ENCODE results near the gene SLC22A23. TPM values are rescaled to one million over a fixed set of nuclear protein-coding genes. Genes with fewer than 3 reads are reported as not detected.
A peak's percentile ranks its signal among the peaks of the same experiment; 100 is the strongest.

Gene SLC22A23, protein sequence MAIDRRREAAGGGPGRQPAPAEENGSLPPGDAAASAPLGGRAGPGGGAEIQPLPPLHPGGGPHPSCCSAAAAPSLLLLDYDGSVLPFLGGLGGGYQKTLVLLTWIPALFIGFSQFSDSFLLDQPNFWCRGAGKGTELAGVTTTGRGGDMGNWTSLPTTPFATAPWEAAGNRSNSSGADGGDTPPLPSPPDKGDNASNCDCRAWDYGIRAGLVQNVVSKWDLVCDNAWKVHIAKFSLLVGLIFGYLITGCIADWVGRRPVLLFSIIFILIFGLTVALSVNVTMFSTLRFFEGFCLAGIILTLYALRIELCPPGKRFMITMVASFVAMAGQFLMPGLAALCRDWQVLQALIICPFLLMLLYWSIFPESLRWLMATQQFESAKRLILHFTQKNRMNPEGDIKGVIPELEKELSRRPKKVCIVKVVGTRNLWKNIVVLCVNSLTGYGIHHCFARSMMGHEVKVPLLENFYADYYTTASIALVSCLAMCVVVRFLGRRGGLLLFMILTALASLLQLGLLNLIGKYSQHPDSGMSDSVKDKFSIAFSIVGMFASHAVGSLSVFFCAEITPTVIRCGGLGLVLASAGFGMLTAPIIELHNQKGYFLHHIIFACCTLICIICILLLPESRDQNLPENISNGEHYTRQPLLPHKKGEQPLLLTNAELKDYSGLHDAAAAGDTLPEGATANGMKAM
- 6.1 and 6.8 TPM in 2 replicates for total RNA-seq (2021)
- long read RNA-seq, full-length matches to known transcripts = 1 of 6 reads
- long read RNA-seq, partial matches to known transcripts = 0 of 6 reads
- long read RNA-seq, other reads (novel, unspliced or antisense) = 5 of 6 reads

DNA sequence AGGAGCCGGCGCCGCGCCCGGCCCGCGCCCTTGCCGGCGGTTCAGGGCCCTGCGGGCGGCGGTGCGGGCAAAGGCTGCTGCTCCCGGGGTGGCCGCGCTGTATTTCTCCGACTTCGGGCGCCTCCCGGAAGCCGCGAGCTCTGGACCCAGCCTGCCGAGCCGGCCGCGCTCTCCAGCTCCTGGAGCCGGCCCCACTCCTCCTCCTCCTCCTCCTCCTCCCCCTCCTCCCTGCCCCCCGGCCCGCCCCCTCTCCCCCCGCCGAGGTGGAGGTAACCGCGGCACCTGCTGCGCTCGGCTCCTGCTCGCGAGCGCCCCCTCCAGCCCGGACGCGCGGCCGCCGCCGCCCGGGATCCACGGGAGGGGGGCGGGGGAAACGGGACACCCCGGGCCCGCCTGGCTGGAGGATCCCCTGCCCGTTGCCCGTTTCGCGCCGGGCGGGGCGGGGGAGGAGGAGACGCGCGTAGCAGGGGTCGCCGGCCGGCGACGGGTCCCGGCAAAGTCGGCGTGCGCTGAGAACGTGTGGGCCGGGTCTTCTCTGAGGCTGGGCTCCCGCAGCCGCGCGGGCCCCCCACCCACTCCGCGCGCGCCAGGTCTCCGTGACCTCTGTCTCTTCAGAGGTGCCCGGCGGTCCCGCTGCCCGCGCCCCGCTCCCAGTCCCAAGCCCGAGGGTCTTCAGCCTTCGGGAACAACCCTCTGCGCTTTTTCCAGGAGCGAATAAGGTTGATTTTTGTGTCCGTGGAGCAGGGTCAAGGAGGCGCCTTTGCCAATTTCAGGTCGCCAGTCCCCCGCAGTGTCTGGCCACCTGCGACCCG is at the start of gene SLC22A23:
Gene SLC22A23, minus strand, starts transcription at position 153 of the 812 bp plus-strand sequence. CDS start 491 bp downstream, outside the sequence.
- Mint-ChIP-seq H3K27ac (peak within 1 kb of the TSS in 1 of 3 experiments; percentile 9; a peak in 1 of 7 replicates), H3K4me3 (peak within 1 kb of the TSS; percentile 65 to 83), H3K27me3 (ENCODE audit: low read depth) (peaks cover 17% of the 10 kb centered on the region), H3K36me3 (ENCODE audit: insufficient read depth in 1 of 3, low read depth in 3 of 3) (peaks cover 0 to 2% (median 0%) of the 10 kb centered on the region in 3 experiments; a peak in 1 of 7 replicates), H3K9me3 (peaks cover 0 to 2% of the 10 kb centered on the region in 2 experiments; a peak in 2 of 5 replicates), H3K4me1 (peaks cover 20 to 21% of the 10 kb centered on the region in 2 experiments)
- no peak within 1 kb of the TSS for H2AK5ac ChIP-seq (ENCODE audit: insufficient read length, low read length)
- H4K91ac ChIP-seq (ENCODE audit: insufficient read length, low read depth, low read length) = no peak within 1 kb of the TSS
- H3K27ac ChIP-seq (ENCODE audit: insufficient read length, low read depth, low read length) = no peak within 1 kb of the TSS
- peaks cover 10% of the 10 kb centered on the region for H3K4me1 ChIP-seq (ENCODE audit: insufficient read depth, low read length)
- peaks cover 32% of the 10 kb centered on the region; the same call in 1 of the 2 replicates for H3K79me2 ChIP-seq (ENCODE audit: insufficient read depth, low read length)
- H4K5ac ChIP-seq (ENCODE audit: insufficient read length, low read depth, low read length) = no peak within 1 kb of the TSS
- H3K9ac ChIP-seq (ENCODE audit: extremely low read depth, insufficient read length, low read length) = no peak within 1 kb of the TSS
- H2AFZ ChIP-seq (ENCODE audit: low read length) = no peak within 1 kb of the TSS
- H2BK20ac ChIP-seq (ENCODE audit: low read depth, low read length, poor library complexity, severe bottlenecking) = no peak within 1 kb of the TSS
- H2BK120ac ChIP-seq (ENCODE audit: low read depth, low read length, poor library complexity, severe bottlenecking) = no peak within 1 kb of the TSS
- H3T11ph ChIP-seq (ENCODE audit: low read length) = no peak within 1 kb of the TSS
- H3K23me2 ChIP-seq (ENCODE audit: insufficient read length, low read depth, low read length, poor library complexity, severe bottlenecking) = peaks cover 22% of the 10 kb centered on the region
- H3K23ac ChIP-seq (ENCODE audit: insufficient read length, low read depth, low read length) = no peak within 1 kb of the TSS
- peak within 1 kb of the TSS; percentile 31; the same call in 1 of the 2 replicates for H3K14ac ChIP-seq (ENCODE audit: insufficient read depth, low read length)
- H3K4ac ChIP-seq (ENCODE audit: low read depth, low read length) = no peak within 1 kb of the TSS
- H2BK12ac ChIP-seq (ENCODE audit: insufficient read length, low read depth, low read length) = no peak within 1 kb of the TSS
- H4K8ac ChIP-seq (replicated peaks; ENCODE audit: insufficient read length, low read depth, low read length) = no peak within 1 kb of the TSS
- no peaks in the 10 kb centered on the region; the same call in 1 of the 2 replicates for H3K27me3 ChIP-seq (ENCODE audit: insufficient read depth, low read length)
- H3K4me2 ChIP-seq (ENCODE audit: insufficient read depth, insufficient read length, low read length) = peak within 1 kb of the TSS; percentile 100
- WGBS (ENCODE audit: extremely low coverage, insufficient read length, low lambda C conversion rate) = no CpG with 5 or more reads among the region's 97 CpGs
- no peak within 1 kb of the TSS for H2BK15ac ChIP-seq (ENCODE audit: low read depth, low read length)
- H2BK5ac ChIP-seq (ENCODE audit: insufficient read length, low read length) = no peak within 1 kb of the TSS
- H3K56ac ChIP-seq (ENCODE audit: insufficient read length, low read depth, low read length) = no peak within 1 kb of the TSS
- peak; percentile 90 for DNase-seq
- peaks cover 8% of the 10 kb centered on the region for H3K79me1 ChIP-seq (ENCODE audit: insufficient read depth, low read depth, low read length, poor library complexity, severe bottlenecking)
- H4K20me1 ChIP-seq (ENCODE audit: control insufficient read depth, insufficient read depth, insufficient read length) = no peaks in the 10 kb centered on the region
- peak; percentile 79 for TF ChIP-seq CTCF (conservative IDR thresholded peaks at IDR 0.05)
- no peaks in the 10 kb centered on the region for H3K9me3 ChIP-seq (ENCODE audit: control insufficient read depth, low read depth, low read length)
- no peak within 1 kb of the TSS for H3K18ac ChIP-seq (ENCODE audit: insufficient read length, low read depth, low read length)
